ENCODE data around the gene ID1.
A peak's percentile ranks its signal among the peaks of the same experiment; 100 is the strongest.

The ID1 gene

DNA sequence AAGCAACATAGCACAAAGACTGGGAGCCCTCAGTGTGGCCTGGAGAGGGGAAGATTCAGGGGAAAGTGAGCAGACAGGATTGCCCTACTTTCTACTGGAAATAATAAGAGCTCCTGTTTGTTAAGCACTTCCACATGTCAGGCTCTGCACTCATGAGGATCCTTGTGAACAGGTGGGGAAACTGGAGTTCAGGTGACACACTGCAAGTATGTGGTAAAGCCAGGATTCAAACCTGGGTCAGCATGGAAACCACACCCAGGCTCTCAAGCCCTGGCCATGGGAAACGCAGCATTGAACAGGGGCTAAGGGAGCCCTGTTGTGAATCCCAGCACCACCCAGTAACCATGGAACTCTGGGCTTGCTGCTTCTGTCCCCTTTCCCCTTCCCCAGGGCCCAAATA, 42.8 kb upstream of the ID1 start:
- TF ChIP-seq, protein P1, sequence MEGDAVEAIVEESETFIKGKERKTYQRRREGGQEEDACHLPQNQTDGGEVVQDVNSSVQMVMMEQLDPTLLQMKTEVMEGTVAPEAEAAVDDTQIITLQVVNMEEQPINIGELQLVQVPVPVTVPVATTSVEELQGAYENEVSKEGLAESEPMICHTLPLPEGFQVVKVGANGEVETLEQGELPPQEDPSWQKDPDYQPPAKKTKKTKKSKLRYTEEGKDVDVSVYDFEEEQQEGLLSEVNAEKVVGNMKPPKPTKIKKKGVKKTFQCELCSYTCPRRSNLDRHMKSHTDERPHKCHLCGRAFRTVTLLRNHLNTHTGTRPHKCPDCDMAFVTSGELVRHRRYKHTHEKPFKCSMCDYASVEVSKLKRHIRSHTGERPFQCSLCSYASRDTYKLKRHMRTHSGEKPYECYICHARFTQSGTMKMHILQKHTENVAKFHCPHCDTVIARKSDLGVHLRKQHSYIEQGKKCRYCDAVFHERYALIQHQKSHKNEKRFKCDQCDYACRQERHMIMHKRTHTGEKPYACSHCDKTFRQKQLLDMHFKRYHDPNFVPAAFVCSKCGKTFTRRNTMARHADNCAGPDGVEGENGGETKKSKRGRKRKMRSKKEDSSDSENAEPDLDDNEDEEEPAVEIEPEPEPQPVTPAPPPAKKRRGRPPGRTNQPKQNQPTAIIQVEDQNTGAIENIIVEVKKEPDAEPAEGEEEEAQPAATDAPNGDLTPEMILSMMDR (IDR thresholded peaks at IDR 0.05; ENCODE audit: poor library complexity, severe bottlenecking) = no peak
- Histone ChIP-seq H3K4me3 (ENCODE audit: severe bottlenecking) (no peak overlapping the region), H3K27me3 (ENCODE audit: insufficient read depth, poor library complexity, severe bottlenecking) (no peaks in the 10 kb centered on the region), H3K36me3 (ENCODE audit: low read depth) (peaks cover 75% of the 10 kb centered on the region), H3K9me3 (ENCODE audit: severe bottlenecking) (no peaks in the 10 kb centered on the region), H3K4me1 (ENCODE audit: insufficient read depth, poor library complexity, severe bottlenecking) (peaks cover 57% of the 10 kb centered on the region), H3K27ac (ENCODE audit: poor library complexity, severe bottlenecking) (peak overlapping the region; percentile 97)
- peak; percentile 8 for ATAC-seq (ENCODE audit: low read depth)
- peak; percentile 87 for DNase-seq (ENCODE audit: low spot score)

DNA sequence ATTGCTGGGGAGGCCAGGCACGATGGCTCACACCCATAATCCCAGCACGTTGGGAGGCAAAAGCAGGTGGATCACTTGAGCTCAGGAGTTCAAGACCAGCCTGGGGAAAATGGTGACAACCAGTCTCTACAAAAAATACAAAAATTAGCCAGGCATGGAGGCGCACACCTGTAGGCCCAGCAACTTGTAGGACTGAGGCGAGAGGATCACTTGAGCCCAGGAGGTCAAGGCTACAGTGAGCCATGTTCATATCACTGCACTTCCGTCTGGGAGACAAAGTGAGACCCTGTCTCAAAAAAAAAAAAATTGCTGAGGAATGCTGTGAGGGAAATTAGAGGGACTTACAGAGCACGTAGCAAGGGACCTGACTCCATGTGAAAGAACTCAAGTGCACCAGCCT, 40.8 kb upstream of the ID1 start:
- Histone ChIP-seq H3K36me3 (ENCODE audit: low read depth) (peaks cover 74% of the 10 kb centered on the region), H3K4me3 (ENCODE audit: severe bottlenecking) (no peak overlapping the region), H3K4me1 (ENCODE audit: insufficient read depth, poor library complexity, severe bottlenecking) (peaks cover 64% of the 10 kb centered on the region), H3K27ac (ENCODE audit: poor library complexity, severe bottlenecking) (peak overlapping the region; percentile 97), H3K27me3 (ENCODE audit: insufficient read depth, poor library complexity, severe bottlenecking) (no peaks in the 10 kb centered on the region), H3K9me3 (ENCODE audit: severe bottlenecking) (no peaks in the 10 kb centered on the region)
- TF ChIP-seq, protein P1 (IDR thresholded peaks at IDR 0.05; ENCODE audit: poor library complexity, severe bottlenecking) = no peak
- DNase-seq (ENCODE audit: low spot score) (no peak), ATAC-seq (ENCODE audit: low read depth) (no peak)

DNA sequence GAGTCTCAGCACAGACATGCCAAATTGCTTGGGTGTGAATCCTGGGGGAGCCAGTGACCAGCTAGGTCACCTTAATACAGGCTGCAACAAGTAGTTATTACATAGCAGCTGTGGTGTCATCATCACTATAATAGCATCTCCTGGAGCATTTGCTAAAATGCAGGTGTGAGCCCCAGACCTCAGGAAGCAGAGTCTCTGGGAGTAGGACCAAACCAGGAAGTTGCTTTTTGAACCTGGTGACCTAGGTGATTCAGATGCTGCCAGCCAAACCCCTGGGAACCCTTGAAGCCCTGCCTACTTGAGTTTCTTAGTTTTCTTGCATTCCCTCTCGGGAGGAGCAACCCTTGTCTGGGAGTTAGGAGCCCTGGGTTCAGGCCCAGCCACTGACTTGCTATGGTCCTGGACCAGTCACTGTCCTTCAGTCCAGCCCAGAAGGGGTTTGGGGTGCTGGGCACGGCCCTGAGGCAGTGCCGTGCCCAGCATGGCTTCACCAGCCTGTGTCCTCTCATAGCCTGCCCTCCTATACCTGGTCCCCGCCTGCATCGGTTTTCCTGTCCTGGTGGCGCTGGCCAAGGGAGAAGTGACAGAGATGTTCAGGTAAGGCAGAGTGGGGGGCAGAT, 39.3 kb upstream of the ID1 start:
- TF ChIP-seq, protein P1 (IDR thresholded peaks at IDR 0.05; ENCODE audit: poor library complexity, severe bottlenecking) = peak; percentile 1

DNA sequence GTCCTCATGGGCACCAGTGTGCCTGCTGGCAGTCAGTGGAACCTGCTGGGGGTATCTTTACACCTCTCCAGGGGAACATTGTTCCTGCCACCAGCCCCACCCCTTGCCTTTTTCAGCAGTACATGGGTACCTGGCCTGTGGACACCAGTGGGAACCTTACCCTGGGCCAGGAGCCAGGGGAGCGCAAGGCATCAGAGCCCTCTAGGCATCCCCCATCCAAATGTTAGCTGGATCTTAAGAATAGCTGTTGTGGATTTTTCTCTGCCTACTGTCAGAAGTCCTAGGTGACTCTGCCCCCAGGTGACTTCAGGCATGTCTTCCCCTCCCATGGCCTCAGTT, 38.8 kb upstream of the ID1 start:
- TF ChIP-seq, protein P1 (IDR thresholded peaks at IDR 0.05; ENCODE audit: poor library complexity, severe bottlenecking) = no peak
- peak overlapping the region; percentile 97 for H3K27ac ChIP-seq (ENCODE audit: poor library complexity, severe bottlenecking)
- ATAC-seq (ENCODE audit: low read depth) = peak; percentile 0; the same call in 1 of the 3 replicates

More for the DNA sequence above, 39.3 kb upstream of the ID1 start:
- H3K27ac ChIP-seq (ENCODE audit: poor library complexity, severe bottlenecking) = peak overlapping the region; percentile 97
- peaks cover 76% of the 10 kb centered on the region for H3K36me3 ChIP-seq (ENCODE audit: low read depth)
- DNase-seq (ENCODE audit: low spot score) (peak; percentile 98), ATAC-seq (ENCODE audit: low read depth) (peak; percentile 59)
- H3K27me3 ChIP-seq (ENCODE audit: insufficient read depth, poor library complexity, severe bottlenecking) = no peaks in the 10 kb centered on the region
- H3K4me3 ChIP-seq (ENCODE audit: severe bottlenecking) = peak overlapping the region; percentile 5
- H3K4me1 ChIP-seq (ENCODE audit: insufficient read depth, poor library complexity, severe bottlenecking) = peaks cover 49% of the 10 kb centered on the region
- H3K9me3 ChIP-seq (ENCODE audit: severe bottlenecking) = no peaks in the 10 kb centered on the region

DNA sequence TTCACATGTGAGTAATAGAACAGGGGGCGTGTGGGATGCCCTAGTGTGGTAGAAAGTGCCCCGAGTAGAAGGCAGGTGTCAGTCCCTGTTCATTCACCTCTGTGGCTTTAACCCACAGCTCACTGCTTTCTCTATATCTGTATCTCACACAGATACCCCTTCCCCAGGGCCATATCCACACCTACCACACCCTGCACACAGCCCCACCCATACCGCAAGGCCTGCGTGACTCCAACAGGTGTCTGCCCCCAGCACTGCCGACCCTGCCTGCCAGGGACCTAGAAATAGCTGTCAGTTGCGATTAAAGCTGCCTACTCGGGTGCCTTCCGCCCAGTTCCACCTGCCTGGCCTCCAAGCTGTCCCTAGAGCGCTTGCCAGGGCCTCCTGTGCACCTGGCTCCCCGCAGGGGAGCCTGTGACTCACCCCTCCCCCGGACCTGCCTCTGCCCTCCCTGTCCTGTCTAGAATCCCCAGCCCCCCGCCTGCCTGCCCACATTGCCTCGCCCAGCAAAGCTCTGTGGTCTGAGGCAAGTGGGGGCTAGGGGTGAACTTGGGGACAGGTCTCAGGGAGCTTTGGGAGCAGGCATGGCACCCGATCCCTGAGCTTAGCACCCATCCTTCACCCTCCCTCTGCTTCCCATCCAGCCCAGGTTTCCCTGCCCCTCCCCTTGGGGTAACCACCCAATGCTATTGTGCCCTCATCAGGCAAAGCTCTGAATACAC, 38.3 kb upstream of the ID1 start:
- Histone ChIP-seq H3K36me3 (ENCODE audit: low read depth) (peaks cover 67% of the 10 kb centered on the region), H3K27me3 (ENCODE audit: insufficient read depth, poor library complexity, severe bottlenecking) (no peaks in the 10 kb centered on the region), H3K4me1 (ENCODE audit: insufficient read depth, poor library complexity, severe bottlenecking) (peaks cover 39% of the 10 kb centered on the region), H3K27ac (ENCODE audit: poor library complexity, severe bottlenecking) (peak overlapping the region; percentile 97), H3K9me3 (ENCODE audit: severe bottlenecking) (no peaks in the 10 kb centered on the region), H3K4me3 (ENCODE audit: severe bottlenecking) (peak overlapping the region; percentile 0)
- TF ChIP-seq, protein P1 (IDR thresholded peaks at IDR 0.05; ENCODE audit: poor library complexity, severe bottlenecking) = peak; percentile 53
- peak; percentile 98 for DNase-seq (ENCODE audit: low spot score)
- peak; percentile 62 for ATAC-seq (ENCODE audit: low read depth)

More for the DNA sequence above, 38.8 kb upstream of the ID1 start:
- Histone ChIP-seq H3K36me3 (ENCODE audit: low read depth) (peaks cover 72% of the 10 kb centered on the region), H3K27me3 (ENCODE audit: insufficient read depth, poor library complexity, severe bottlenecking) (no peaks in the 10 kb centered on the region), H3K4me1 (ENCODE audit: insufficient read depth, poor library complexity, severe bottlenecking) (peaks cover 44% of the 10 kb centered on the region), H3K4me3 (ENCODE audit: severe bottlenecking) (peak overlapping the region; percentile 5), H3K9me3 (ENCODE audit: severe bottlenecking) (no peaks in the 10 kb centered on the region)
- DNase-seq (ENCODE audit: low spot score) = no peak
